ENCODE data around the gene SEC22A.

DNA sequence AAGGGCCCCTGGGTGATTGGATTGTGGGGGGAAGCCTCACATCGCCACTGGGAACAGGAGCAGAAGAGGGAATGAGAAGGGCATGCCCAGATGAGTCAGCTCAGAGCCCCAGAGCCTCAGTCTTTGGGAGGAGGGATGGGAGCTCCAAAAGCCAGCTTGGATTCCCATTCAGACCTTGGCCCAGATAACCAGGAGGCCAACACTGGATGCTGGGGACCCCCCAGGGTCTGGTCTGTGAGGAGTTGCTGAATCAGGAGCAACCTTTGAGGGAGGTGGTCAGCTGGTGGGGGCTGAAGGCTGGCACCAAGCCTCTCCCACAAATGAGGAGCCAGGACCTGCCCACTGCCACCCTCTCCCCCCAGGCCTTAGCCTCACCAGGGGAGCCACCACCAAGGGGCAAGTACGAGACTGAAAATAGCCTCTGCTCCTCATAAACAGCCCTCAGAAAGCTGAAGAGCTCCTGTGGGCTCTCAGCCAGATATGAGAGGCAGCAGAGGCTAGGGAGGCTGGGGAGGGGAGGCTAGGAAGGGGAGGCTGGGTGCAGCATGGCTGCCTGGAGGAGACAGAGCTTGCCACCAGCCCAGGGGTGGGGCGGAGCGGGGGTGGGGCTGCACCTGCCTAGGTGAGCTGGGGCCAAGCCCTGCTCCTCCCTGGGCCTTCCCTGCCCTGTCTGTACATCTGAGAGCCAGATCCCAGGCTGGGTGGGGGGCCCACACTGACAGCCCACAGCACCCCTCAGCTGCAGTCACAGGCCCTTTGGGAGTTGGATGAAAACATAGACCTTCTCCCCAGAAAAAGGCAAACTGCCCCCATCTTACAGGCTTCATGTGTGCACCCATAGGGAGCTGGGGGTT is 99.8 kb downstream of the SEC22A start:
- TF ChIP-seq POLR2A (IDR thresholded peaks at IDR 0.05; ENCODE audit: low read length) (no peak), GATA1 (IDR thresholded peaks at IDR 0.05; ENCODE audit: low read depth, low read length) (no peak)

Data from erythroblast (primary cell).